ENCODE results near the gene FABP7.

DNA sequence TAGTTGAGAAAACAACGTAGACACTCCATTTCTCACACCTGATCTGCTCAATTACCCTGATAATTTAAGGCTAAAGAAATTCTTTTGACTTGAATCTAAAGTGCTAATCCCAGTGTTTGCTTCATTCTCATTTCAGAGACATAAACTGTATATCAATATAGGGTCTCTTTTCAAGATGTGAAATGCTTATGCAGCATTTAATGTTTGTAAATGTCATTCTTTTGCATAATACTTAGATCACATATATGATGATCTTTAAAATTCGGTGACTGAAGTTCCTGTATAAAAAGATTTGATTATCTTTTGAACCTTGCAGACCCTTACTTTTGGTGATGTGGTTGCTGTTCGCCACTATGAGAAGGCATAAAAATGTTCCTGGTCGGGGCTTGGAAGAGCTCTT, 3.9 kb downstream of the FABP7 start:
- TF ChIP-seq CTCF (IDR thresholded peaks at IDR 0.05) (no peak), POLR2A (IDR thresholded peaks at IDR 0.05) (no peak), EP300 (IDR thresholded peaks at IDR 0.05) (no peak)

Measured in stomach (tissue), 4 donors.